Mesothelial cell of epicardium (in vitro differentiated cells): ENCODE results near the gene USP32. TPM values are rescaled to one million over a fixed set of nuclear protein-coding genes. Genes with fewer than 3 reads are reported as not detected.

Experiments
- DNase-seq, 2 experiments: peaks; one replicate each; pipeline ENCODE4 v3.0.0; 2021; ENCODE audit warnings: low spot score in 2 of 2; ENCODE audit not compliant: unreplicated experiment in 2 of 2
- H3K27ac Mint-ChIP-seq: 2 replicates; pipeline ENCODE4 v1.8.0; 2021; ENCODE audit warnings: mixed read lengths
- H3K27me3 Mint-ChIP-seq: 2 replicates; pipeline ENCODE4 v1.8.0; 2021; ENCODE audit warnings: low read depth, mixed read lengths
- H3K36me3 Mint-ChIP-seq: 2 replicates; pipeline ENCODE4 v1.8.0; 2021; ENCODE audit warnings: mixed read lengths
- H3K4me1 Mint-ChIP-seq: 2 replicates; pipeline ENCODE4 v1.8.0; 2021; ENCODE audit warnings: mixed read lengths
- H3K4me3 Mint-ChIP-seq: 2 replicates; pipeline ENCODE4 v1.8.0; 2021; ENCODE audit warnings: mild to moderate bottlenecking, moderate library complexity, mixed read lengths
- H3K9me3 Mint-ChIP-seq: 2 replicates; pipeline ENCODE4 v1.8.0; 2021; ENCODE audit warnings: mixed read lengths
- CTCF ChIP-seq: fragments of 200-600 bp; sonication (generic); IDR thresholded peaks from one replicate; pipeline ENCODE4 v1.5.0; 2021; ENCODE audit warnings: antibody characterized with exemption; ENCODE audit not compliant: unreplicated experiment
- total RNA-seq: library from RNA; stranded (reverse); gene quantifications from 3 replicates; pipeline ENCODE4 v1.2.1, GENCODE V29; 2021

USP32 gene
- total RNA-seq, 1 donor from 2014 or later: 48.4 TPM

GRCh38 chr17:60311186-60311585 lies 80.7 kb downstream of the USP32 start:
- H3K4me1 Mint-ChIP-seq: no peaks in the 10 kb centered on the region
- no peak for DNase-seq
- H3K27me3 Mint-ChIP-seq: no peaks in the 10 kb centered on the region

GRCh38 chr17:60305141-60305540 lies 86.8 kb downstream of the USP32 start:
- TF ChIP-seq CTCF: no peak
- no peak for DNase-seq
- H3K9me3 Mint-ChIP-seq: no peaks in the 10 kb centered on the region
- no peaks in the 10 kb centered on the region for H3K4me1 Mint-ChIP-seq
- H3K27ac Mint-ChIP-seq: no peak overlapping the region
- H3K4me3 Mint-ChIP-seq: no peak overlapping the region
- peaks cover 28% of the 10 kb centered on the region for H3K36me3 Mint-ChIP-seq
- no peaks in the 10 kb centered on the region for H3K27me3 Mint-ChIP-seq

More at GRCh38 chr17:60311186-60311585, 80.7 kb downstream of the USP32 start:
- TF ChIP-seq CTCF: no peak
- peaks cover 19% of the 10 kb centered on the region for H3K36me3 Mint-ChIP-seq
- no peak overlapping the region for H3K4me3 Mint-ChIP-seq
- peak overlapping the region; percentile 76 for H3K27ac Mint-ChIP-seq
- peaks cover 8% of the 10 kb centered on the region for H3K9me3 Mint-ChIP-seq

- Mint-ChIP-seq H3K36me3 (peaks cover 28% of the 10 kb centered on the region), H3K27ac (no peak overlapping the region), H3K27me3 (no peaks in the 10 kb centered on the region), H3K4me1 (no peaks in the 10 kb centered on the region), H3K4me3 (no peak overlapping the region), H3K9me3 (no peaks in the 10 kb centered on the region)
- no peak for DNase-seq
- no peak for TF ChIP-seq CTCF
These were observed 87.4 kb downstream of the USP32 start for GRCh38 chr17:60304502-60304901.

GRCh38 chr17:60303406-60304099 lies 88.4 kb downstream of the USP32 start:
- H3K36me3 Mint-ChIP-seq: peaks cover 22% of the 10 kb centered on the region
- H3K27ac Mint-ChIP-seq: no peak overlapping the region

GRCh38 chr17:60301649-60302048 lies 90.3 kb downstream of the USP32 start:
- no peak overlapping the region for H3K4me3 Mint-ChIP-seq
- H3K4me1 Mint-ChIP-seq: no peaks in the 10 kb centered on the region

More at GRCh38 chr17:60303406-60304099, 88.4 kb downstream of the USP32 start:
- H3K27me3 Mint-ChIP-seq: no peaks in the 10 kb centered on the region
- H3K4me3 Mint-ChIP-seq: no peak overlapping the region
- no peak for TF ChIP-seq CTCF
- no peak for DNase-seq
- no peaks in the 10 kb centered on the region for H3K4me1 Mint-ChIP-seq
- H3K9me3 Mint-ChIP-seq: no peaks in the 10 kb centered on the region

More at GRCh38 chr17:60301649-60302048, 90.3 kb downstream of the USP32 start:
- H3K9me3 Mint-ChIP-seq: no peaks in the 10 kb centered on the region
- TF ChIP-seq CTCF: no peak
- H3K27me3 Mint-ChIP-seq: no peaks in the 10 kb centered on the region
- DNase-seq: no peak
- H3K27ac Mint-ChIP-seq: no peak overlapping the region
- peaks cover 11% of the 10 kb centered on the region for H3K36me3 Mint-ChIP-seq
